Skin of body (tissue), 2 donors: Measurements from ENCODE around the gene METTL3. TPM values are rescaled to one million over a fixed set of nuclear protein-coding genes. Genes with fewer than 3 reads are reported as not detected.
"Not testable (repeated sequence)": the region's sequence is repeated elsewhere in the genome, so short reads cannot be mapped to it uniquely, and the experiment has no call there.

ENCODE experiments used
- DNase-seq: peaks from one replicate; lab custom pipeline; 2025; lab: John Stamatoyannopoulos, UW
- total RNA-seq: library from RNA; depleted of rRNA; stranded (reverse); fragments of >200 nt; gene quantifications from one replicate; pipeline ENCODE4 v1.2.3, GENCODE V29; 2014

METTL3 gene
- 48.2 TPM for total RNA-seq

DNA sequence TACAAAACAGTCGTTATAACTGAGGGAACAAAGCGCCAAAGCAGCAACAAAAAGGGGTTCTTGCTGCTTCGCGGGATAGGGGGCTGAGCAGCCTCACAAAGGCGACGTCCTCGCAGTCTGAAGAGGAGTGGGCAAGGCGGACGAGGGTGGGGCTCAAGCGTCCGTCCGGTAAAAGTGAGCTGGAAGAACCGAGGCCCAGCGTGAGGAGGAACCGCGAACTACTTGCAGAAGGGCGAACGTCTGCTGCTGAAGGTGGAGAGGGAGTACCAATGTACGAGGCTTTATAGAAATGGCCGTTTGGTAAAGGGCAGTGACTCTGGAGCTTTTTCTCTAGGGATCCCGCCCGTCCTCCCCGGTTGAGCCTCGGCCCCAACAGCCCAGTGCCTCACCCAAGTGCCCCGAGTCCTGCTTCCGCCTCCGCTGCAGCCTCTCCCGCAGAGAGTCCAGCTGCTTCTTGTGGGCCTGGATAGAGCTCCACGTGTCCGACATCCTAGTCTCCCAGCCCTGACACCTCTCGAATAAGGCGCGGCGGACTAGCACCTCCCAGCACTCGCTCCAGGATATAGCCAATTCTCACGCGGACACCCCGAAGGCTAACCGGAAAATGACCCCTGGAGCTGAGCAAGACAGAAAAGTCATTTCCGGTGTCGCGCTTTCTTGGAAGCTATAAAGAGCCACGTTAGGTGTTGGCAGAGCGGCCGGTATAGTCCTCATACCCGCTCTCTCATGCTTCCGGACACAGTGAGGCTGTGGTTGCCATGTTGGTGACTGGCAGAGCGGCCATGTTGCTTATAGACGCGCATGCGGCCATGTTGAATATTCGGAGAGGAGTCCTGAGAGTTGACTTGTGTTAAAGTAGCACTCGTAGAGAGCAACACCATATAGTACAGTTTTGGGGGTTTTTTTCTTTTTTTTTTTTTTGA lies at the start of gene METTL3:
Gene METTL3 (minus strand): TSS at position 606 of the 923 bp plus-strand sequence. CDS start 117 bp downstream, at position 489.
- peak; percentile 98 for DNase-seq

DNA sequence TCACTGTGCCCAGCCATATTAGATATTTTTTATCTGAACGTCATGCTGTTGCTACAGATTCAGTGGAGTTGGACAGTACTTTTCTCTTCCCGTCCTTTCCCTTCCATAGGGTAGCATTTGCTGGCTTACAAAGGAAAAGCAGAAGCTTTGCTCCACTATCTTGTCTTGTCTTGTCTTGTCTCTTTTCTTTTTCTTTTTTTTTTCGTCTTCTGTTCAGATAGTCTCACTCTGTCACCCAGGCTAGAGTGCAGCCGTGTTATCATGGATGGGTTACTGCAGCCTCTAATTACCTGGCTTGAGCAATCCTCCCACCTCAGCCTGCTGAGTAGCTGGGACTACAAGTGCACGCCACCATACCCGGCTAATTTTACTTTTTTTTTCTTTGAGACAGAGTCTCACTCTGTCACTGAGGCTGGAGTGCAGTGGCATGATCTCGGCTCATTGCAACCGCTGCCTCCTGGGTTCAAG lies 47.6 kb upstream of the METTL3 start:
- DNase-seq = no peak

DNA sequence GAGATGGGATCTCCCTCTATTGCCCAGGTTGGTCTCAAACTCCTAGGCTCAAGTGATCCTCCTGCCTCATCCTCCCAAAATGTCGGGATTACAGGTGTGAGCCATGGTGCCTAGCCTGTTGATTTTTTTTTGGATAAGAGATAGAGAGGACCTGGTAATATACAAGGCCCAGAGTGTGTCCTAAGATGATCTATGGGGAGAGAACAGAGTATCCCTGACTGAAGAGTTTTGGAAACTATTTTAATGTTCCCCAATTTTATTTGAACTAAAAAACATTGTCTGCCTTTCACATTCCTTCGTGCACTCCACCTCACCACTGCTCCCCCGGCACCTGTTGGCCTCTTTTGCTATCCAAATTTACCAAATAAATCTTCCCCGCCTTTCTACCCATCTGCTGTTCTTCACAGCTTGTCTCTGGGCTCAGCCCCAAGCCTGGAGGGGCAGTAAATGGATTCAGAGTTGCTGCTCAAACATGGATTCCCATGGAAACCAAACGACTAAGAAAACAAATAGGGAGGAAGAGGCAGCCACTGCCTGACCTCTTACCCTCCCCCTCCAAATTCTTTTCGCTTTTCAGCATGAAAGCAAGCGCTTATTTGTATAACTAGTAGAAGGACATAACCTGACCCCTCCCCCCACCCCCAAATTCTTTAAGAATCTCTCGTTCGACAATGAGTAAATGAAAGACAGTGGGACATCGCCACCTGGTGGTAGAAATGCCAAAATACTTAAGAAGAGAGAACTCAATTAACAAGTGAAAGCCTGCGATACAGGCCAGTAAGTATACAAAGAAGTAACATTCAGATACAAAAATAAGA lies 46.2 kb upstream of the METTL3 start:
- DNase-seq = peak; percentile 97

DNA sequence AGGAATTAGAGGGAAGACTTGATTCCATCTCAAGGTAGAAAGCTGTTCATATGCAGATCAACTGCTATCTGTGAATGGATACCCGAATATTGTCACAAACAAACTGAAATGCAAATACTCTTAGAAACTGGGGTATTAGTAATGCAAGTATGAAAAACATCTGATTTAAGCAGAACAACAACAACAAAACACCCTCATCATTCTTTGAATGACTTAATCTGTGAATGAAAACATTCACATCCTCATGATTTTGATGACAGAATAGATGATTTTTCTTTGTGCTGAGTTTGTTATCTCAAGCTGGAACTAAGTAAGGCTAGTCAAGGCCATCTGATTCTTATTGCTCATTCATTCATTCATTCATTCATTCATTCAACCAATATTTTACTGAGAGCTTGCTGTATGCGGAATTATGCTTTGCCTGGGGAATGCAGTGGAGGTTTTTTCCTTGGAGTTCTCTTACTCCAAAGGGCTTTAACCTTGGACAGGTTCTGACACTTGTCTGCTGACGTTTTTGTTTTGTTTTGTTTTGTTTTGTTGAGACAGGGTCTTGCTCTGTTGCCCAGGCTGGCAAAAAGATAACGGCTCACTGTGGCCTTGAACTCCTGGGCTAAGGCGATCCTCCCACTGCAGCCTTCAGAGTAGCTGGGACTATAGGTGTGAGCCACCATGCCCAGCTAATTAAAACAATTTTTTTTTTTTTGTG lies 45.4 kb upstream of the METTL3 start:
- no peak for DNase-seq

DNA sequence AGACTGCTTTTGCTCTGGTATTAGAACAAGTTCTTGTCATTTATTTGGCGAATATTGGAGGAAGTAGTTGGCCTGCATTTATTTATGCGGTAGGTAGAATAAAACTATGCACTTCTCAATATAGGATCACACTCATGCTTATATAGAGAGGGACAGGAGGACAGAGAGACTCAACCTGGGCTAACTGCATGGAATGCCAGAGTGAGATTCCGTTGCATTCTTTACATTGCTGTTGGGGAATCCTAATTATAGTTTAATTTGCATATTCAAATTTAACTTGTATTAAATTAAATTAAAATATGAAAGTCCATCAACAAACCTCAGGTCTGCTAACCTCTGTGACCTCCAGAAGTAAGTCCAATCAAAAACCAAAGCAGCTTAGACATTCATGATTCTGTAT lies 42.1 kb upstream of the METTL3 start:
- DNase-seq = no peak

DNA sequence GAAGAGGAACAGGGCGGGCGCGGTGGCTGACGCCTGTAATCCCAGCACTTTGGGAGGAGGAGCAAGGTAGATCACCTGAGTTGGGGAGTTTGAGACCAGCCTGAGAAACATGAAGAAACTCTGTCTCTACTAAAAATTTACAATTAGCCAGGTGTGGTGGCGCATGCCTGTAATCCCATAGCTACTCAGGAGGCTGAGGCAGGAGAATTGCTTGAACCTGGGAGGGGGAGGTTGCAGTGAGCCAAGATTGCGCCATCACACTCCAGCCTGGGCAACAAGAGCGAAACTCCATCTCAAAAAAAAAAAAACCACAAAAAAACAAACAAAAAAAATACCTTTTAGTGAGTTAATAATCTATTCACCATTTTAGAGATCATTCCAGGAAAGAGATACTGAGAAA lies 33.4 kb upstream of the METTL3 start:
- not testable (repeated sequence) for DNase-seq

DNA sequence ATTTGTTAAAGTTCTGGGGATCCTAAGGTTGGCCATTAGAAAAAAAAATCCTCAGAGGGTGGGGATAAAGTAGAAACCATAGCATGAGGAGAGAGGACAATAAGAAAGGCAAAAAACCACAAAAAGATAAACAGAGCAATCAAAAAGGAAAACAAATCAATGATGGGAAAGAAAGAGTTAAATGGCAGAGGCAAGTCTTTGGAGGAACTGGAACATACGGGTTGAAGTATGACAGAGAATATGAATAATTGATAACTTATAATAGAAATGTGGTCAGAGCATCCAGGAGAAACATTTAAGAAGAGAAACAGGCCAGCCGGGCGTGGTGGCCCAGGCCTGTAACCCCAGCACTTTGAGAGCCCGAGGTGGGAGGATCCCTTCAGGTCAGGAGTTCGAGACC lies 32.8 kb upstream of the METTL3 start:
- no peak for DNase-seq

DNA sequence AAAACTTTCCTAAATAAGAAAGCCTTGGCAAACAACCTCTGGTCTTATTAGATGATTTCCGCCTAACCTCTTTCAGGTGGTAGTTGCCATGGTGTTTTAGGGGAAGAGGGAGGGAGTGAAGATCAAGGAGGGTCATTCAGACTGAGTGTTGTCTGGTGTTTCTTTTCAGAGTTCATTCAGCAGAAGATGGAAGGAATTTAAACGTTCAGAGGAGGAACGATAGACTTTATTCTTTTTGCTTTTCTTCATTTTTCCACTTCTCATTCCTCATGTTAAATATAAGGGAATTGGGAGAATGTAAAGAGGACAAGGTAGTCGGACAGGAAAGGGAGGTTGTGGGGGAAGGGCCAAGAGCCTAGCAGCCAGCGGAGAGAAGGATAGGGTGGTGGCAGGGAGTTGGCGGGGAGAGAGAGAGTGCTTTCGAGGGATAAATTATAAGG lies 32.4 kb upstream of the METTL3 start:
- no peak for DNase-seq

DNA sequence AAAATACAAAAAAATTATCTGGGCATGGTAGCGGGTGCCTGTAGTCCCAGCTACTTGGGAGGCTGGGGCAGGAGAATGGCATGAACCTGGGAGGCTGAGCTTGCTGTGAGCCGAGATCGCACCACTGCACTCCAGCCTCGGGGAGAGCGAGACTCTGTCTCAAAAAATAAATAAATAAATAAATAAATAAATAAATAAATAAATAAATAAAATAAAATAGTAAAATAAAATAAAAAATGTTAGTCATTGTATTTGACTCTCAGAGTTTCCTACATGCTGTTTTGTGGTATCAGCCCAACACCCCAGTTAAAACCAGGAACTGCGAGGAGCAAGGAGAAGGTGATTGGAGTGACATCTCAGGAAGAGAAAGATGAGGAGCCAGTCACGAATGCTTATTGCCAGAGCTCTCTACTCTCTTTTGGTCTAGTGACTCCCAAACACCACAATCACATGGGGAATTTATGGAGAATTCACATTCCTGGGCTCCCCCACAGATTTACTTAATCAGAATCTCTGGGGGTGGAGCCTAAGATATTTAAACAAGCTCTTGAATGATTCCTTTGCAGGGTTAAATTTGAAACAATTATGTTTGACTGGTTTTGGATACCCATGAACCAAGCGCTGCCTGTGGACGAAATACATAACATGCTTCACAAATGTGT lies 30.4 kb upstream of the METTL3 start:
- no peak for DNase-seq

DNA sequence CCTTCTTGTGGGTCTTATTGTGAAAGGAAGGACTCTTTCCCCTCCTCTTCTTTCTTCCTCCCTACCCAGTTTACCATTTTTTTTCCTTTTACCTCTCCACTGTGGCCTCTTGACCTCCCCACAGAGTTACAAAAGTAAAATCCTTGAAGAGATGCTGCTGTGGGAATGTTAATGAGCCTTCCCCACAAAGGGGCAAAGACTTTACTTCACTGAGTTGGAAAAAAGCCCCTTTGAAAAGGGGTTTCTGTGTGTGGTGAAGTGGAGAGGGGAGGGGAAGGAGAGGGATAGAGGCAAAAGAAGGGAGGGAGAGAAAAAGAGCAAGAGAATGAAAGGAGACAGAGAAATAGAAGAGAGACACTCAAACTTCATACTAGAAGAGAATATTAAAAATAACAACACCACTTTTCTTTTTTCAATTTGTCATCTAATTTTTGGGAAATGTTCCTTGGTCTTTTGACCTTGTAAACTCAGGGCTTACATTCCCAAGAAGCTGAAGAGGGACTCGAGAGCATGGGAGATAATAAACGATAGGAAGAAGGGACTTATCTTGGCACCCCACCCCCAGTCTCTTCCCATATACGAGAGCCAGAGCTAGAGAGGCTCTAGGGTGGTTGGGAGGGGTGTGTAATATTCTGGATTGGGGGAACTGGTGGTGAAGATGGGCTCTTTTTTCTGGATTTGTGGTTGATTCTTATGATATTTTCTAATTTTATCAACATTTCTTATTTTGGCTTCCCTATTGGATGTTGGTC lies 28.2 kb upstream of the METTL3 start:
- no peak for DNase-seq

DNA sequence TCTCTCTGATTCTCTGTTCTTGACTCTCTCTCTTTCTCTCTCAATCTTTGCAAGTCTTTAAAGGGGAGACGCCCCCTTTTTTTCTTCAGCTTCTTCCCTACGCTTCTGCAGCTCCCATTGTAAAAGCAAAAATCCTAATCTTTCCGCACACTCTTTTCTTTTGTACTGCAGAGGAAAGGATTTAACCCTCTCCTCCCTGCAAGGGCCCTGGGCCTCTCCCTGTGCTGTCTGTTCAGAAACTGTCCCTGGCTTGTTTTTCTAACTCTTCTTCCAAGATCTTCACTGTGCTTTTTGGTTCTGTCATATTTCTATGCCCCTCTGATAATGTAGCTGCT lies 25.9 kb upstream of the METTL3 start:
- no peak for DNase-seq

DNA sequence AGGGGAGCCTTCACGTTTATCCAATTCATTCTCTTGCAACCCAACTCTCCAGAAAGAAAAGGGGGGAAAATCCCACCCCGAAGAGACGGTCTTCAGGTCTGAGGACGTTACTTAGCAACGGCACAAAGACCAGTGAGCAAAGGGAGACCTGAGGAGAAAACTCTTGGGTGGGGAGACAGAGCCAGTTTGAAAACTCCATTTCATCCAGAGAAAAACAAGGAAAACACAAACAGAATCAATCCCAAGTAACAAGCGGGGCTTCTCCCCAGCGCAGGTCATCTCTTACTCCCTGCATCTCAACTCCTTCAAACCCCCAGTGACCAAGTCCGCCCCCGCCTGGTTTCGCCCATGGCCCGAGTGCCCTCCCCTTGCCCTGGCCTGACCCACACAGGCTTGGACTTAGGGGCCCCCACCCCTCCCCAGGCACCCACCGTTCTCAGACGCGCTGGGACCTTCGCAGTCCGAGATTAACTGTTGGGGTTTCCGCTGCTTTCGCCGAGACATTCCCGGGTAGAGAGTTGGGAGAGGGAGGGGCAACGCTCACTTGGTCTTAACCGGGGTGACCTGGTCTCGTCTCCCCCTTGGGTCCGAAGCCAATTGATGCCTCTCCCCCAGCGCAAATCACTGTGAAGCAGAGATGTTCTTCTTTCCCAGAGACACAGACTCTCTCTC lies 25.4 kb upstream of the METTL3 start:
- DNase-seq = no peak

DNA sequence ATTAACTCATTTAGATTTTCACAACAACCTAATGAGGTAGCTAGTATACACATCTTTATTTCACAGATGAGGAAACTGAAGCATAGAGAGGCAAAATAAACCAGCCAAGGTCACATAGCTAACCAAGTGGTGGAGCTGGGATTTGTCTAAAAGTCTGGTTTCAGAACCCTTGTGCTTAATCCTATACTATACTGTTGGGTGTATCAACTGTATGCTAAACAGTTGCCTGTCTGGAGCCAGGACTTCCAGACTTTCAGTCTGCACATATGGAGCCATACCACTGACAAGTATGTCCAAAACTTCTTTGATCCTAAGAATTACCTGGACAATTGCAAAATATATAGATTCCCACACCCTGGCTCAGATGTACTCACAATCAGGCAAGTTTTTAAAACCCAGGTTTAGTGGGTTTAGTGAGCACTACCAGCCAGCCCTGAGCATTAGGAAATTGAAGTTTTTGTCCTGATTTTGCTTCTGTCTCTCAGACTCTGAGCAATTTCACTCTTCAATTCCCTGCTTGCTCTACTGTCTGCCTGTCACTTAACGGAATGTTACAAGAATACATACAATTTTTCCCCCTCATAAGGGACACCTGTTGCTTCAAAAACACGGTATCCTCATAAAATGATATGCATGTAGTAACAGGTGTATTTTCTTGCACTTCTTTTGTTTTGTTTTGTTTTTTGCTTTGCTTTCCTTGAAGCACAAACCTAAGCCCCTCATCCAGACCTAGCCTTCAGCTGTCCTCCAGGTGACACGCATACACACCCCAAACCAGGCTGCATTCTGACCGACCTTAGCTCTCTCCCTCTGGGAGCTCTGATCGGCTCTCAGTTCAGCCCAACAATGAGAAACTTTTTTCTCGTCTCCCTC lies 24.6 kb upstream of the METTL3 start:
- no peak for DNase-seq

DNA sequence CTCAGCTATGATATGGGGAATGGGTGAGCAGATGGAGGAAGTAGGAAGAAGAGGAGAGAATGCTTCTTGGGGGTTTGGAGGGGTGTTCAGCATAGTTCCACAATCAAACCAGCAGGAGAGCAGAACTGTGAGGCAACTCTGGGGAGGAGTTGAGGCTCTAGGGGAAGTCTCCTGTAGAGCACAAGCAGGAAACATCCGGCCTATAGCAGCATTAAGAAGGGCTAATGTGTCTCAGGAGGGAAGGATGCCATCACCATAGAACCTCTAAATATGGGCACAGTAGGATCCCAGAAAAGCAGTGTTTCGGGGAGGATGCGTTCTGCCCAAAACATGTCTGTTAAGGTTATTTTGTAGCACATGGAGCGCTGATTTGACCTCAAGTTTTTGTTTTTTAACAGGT lies 23.4 kb upstream of the METTL3 start:
- no peak for DNase-seq

DNA sequence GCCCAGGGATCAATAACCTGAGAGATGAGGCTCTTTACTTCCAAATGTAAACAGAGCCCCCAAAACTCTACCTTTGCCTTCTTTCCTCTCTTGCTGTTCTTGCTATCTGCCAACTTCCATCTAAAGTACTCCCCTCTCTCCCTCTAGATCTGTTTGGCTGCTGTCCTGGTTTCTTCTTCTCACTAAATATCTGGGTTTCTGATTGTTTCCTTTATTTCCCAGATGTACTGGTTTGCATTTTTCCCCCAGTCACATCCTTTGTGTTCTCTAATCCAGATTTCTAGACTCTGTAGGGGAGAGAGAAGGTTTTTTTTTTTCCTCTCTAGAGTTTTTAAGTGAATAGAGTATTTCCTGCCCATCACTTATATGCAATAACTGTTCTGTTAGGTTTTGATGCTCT lies 22.2 kb upstream of the METTL3 start:
- DNase-seq = no peak

DNA sequence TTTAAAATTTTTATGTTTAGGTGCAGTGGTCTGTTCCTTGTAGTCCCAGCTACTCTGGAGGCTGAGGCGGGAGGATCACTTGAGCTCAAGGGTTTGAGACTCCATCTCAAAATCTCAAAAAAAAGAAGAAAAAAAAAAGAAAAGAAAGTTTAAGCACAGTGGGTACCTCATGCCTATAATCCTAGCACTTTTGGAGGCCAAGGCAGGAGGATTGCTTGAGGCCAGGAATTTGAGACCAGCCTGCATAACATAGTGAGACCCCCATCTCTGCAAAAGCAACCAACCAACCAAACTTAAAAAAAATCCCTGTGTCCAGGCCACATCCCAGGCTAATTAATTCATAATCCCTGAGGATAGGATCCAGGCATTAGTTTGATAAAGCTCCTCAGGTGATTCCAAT lies 18.4 kb upstream of the METTL3 start:
- DNase-seq = no peak

DNA sequence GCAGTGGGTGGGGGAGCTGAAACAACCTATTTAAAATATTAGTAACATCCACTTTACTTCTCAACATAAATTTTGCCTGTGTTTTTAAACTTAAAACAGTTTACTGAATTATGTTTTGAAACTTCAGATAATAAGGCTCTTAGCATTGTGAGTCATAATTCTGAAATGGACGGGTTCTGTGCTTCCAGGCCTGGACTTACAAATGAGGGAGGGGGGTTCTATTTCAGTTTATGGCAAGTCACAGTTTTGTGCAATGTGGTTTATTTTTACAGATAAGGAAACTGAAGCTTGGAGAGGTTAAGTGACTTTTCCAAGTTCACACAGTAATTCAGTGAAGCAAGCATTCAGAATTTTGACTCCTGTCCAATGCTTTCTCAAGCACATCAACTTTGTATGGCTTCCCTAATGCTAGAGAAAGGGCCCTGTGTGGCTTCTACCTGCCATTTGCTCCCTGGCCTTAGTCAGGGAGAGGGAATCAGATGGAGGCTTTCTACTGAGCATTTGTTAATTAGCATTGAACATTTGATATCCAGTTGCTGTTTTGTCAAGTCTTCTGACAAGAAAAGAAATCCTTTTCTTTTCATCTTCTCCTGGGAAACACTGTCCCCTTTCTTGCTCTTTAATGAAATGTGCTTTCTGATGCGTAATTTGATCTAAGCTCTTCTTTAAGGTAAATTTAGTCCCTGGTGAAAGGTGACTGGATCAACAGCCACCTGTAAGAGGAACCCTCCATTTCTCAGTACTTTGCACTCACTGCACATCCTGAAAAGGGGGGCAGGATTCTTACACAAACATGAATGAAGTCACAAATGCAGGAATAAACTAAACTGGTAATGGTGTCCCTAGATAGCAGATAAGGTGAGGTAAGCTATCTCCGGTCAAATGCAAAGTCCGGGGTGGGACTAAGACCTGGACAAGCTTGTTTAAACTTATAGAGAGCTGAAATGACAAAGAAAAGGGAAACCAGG lies 17.5 kb upstream of the METTL3 start:
- no peak for DNase-seq

DNA sequence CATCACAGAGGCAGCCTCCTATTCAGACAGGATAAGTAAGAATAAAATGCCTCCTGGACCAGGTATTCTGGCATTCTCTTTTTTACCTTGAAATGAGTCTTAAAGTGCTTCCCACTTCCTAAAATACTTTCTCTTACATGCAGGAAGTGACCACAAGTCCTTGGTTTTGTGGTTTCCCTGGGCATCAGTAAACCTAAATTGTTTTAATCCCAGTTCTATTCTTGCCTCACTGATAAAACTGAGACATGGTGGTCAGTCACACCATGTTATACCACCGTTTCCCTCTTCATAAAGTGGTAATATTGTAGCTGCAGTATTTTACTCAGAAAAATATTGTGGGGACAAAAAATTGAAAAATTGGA lies 16.2 kb upstream of the METTL3 start:
- DNase-seq = no peak
